Measurements from ENCODE around the gene IKZF2. TPM values are rescaled to one million over a fixed set of nuclear protein-coding genes. Genes with fewer than 3 reads are reported as not detected.

The IKZF2 gene
- polyA plus RNA-seq, 4 donors: 7.6 to 13.0 (median 8.4) TPM

DNA sequence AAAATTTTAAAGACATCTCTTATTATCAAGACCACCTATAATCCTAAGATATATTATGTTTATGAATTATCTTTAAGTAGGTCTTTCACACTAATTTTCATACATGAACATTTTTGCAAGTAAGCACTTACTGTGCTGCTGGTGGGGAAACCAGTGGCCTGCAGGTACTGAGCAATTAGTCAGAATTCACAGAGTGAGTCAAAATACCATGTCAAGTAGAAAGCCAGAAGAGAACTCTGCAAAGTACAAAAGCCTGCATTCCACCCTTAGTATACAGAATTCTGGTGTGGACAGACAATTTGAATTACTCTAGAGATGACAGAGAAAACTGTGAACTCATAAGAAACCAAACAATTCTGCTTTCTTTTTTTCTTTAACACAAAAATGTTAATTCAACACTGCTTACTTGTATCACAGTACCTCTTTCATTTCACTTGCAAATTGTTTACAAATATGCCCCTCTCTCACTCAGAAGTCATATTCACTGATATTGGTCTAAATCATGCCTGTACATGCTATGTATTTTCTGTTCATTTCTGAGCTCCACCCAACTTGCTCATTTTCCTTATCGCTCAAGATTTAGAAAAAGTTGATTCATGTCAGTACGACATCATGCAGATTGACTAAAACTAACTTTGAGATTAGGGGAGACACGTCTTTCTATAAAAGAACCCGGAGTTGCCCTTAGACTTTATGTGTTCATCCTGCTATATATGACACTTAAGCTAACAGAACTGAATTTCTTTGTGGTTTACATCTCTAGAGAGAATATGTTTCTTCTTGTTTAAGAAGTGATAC lies 182.9 kb downstream of the IKZF2 start:
- no peak for DNase-seq (ENCODE audit: low read depth in 4 of 4, low spot score in 3 of 4)

DNA sequence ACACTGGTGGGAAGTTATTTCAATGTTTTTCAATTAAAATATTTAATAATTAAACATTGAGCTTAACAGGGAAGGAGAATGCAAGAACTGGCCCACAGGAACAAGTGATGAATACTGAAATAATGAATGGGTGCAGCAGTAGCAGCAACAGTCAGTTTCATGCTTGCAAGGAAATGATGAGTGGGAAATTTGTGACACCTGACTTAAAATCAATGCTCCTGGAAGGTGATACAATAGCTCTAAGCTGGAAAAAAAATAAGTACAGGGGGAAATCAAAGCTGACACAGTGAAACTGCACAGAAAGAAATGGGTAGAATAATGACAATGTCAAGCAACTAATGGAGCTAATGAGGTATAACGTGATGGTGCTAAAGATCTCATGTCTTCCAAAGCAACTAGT lies 184.5 kb downstream of the IKZF2 start:
- DNase-seq (ENCODE audit: low read depth in 4 of 4, low spot score in 3 of 4): no peak

DNA sequence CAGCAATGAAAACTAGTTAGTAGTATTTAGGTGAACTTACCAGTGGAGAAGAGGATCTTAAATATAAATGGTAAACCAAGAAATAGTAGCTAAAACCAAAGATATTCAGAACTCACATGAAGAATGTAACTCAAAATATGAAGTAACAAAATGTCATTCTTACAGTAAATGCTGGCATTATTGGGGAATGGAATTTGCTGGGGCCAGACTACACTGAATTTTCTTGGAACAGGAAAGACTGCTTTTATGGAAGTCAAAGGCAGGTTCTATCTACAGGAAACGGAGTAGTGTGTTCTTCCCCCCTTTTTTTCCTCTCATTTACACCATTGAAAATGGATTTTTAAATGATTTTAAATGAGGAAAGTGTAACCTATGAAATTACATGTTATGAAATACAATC lies 188.7 kb downstream of the IKZF2 start:
- DNase-seq (ENCODE audit: low read depth in 4 of 4, low spot score in 3 of 4): no peak

DNA sequence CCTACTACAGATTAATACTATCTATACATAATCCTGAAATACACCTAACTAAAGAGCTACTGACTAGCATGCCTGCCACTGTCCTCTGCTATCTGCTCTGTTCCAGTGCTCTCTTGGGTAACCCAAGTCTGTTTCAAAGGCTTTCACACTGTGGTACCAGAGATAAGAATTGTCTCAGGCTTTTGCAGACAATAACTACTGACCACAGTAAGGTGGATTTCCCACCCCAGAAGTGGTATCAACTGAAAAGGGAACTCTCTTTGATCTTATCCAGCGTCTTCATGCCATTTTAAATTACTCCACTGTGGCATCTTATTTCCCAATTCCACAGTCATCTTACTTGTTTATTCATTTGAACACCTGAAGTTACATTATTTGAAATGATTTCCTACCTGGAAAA lies 190.2 kb downstream of the IKZF2 start:
- no peak for DNase-seq (ENCODE audit: low read depth in 4 of 4, low spot score in 3 of 4)

DNA sequence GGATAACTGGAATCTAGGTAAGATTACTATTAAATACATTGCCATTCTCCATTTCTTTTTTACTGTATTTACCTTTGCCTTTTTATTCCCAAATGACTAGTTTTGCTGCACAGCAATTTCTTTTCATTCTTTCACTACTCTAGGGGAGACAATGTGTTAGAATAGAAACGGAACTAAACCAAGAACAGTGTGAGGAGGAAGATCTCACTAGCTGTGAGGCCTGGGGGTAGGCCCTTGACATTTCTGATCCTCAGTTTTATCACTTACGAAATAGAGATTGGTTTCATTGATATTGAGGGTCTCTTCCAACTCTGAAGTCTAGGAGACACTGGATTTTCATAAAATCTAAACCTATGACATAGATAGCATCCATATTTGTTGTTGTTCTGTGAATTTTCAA lies 191.1 kb downstream of the IKZF2 start:
- no peak for DNase-seq (ENCODE audit: low read depth in 4 of 4, low spot score in 3 of 4)

DNA sequence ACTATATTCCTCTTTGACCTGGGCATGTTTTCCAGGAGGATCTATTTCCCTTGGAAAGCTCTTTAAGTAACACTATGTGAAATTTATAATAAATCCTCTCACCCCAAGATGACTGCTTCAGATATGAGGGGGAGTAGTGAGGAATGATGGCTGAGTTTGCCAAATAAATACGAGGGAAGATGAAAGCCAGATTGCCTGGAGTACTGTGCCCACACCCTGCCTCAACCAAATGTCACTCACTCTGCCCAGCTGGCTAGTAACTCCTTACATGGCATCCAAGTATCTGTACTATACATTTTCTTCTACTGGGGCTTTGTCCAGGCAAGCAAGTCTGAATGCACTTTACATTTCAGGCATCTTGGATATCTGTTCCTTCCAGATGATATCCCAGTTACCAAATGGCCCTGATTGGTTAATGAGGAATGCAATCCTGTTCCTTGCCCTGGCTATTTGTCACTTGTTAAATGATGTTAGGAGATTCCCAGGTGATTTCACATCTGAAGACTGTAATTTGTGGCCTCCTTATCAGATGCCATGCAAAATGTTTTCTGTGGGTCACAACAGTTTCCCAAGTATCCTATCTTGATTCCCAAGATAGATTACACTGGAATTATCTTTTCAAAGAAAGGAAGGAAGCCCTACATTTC lies 191.8 kb downstream of the IKZF2 start:
- no peak for DNase-seq (ENCODE audit: low read depth in 4 of 4, low spot score in 3 of 4)

DNA sequence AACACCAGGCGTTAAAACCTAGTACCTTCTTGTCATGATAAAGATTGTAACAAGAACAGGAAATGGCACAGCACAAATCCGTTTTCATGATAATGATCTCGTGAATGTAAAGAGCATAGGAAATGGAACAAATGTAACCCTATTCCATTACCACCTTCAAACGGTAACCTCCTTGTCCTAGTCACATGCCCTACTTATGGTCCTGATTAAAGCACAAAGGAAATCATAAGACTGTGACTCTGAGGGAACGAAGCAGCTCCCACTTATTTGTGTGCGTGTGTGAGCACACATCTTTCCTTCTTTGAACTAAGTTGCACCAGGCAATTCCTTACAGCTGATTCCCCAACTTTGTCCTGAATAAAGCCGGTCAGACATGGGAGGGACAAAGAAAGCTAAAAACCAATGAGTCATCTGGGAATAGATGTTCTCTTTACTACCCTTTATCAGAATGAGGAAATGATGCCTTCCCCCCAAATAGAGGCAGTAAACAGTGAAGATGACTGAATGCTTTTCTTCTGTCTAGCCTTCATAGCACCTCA lies 192.6 kb downstream of the IKZF2 start:
- no peak for DNase-seq (ENCODE audit: low read depth in 4 of 4, low spot score in 3 of 4)

DNA sequence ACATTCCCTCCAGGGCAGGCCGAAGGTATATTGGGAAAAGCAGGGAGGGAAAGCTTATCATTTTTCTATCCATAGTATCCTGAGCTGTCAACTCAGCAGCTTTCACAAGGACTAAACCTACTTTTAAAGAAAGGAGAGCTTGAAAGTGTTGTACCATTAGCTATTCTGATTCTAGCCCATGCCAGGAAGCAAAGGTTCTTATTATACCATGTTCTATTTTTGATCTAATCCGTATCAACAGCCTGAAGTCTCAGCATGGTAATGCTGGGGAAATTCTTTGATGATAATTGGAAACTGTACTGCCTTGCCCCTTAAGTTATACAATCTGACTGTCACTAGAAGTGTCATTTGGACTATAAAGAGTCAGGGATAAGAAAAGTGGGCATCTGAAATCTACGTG lies 193.3 kb downstream of the IKZF2 start:
- DNase-seq (ENCODE audit: low read depth in 4 of 4, low spot score in 3 of 4): no peak

DNA sequence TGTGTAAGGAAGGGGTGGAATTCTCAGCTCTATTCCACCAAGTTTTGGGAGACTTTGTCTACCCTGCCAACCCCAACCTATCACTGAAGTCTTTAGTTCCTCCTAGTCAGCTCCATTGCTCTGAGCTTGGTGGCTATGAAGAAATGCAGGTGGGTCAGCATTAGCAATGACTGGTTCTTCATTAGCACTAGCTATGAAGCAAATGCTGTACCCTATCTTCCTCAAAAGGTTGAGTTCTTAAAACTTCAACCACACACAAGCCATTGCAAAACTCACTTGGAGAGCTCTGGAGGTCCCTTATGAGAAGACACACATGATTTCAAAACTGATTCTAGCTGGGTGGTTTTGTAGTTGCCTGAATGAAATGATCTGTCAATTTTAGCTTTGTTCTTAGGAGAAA lies 193.8 kb downstream of the IKZF2 start:
- no peak for DNase-seq (ENCODE audit: low read depth in 4 of 4, low spot score in 3 of 4)

DNA sequence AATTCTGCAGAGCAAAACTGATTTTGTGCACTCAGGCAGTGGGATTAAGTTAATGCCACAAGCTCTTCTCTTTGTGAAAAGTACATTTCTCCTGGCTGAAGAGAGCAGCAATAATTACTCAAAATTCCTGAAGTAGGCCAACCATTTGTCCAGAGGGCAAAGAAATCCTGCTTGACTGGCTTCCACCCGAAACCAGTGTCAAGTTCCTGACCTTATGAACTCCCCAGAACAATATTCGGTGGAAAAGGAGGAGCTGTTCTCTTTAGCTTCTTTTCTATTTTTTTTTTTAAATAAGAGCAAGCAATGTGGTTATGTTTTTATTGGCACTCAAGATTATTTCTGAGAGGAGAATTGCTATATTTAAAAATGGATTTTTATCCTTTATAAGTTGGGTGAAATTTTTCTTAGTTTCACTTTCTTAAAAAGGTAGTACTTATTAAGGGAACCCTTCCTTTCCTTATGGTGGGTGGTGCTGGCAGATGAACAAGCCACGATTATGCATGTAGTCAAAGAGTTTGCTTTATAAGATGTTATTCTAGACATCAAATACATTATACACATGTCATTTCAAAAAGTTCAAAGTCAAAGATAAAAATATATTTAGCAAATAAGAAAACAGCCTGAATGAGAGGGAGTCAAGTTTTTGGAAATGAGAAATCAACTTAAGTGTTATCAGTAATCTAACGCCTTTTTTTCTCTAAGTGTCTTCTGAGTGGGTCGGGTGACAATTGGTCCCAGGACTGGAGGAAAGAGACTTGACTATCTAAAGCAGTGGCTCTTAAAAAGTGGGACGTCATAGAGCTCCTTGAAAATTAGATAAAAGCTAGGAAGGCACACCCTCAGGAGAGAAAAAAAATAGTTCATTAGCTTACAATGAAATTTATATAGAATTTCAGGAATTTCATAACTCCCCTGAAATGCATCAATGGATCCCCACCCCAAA lies 194.5 kb downstream of the IKZF2 start:
- DNase-seq (ENCODE audit: low read depth in 4 of 4, low spot score in 3 of 4): no peak

DNA sequence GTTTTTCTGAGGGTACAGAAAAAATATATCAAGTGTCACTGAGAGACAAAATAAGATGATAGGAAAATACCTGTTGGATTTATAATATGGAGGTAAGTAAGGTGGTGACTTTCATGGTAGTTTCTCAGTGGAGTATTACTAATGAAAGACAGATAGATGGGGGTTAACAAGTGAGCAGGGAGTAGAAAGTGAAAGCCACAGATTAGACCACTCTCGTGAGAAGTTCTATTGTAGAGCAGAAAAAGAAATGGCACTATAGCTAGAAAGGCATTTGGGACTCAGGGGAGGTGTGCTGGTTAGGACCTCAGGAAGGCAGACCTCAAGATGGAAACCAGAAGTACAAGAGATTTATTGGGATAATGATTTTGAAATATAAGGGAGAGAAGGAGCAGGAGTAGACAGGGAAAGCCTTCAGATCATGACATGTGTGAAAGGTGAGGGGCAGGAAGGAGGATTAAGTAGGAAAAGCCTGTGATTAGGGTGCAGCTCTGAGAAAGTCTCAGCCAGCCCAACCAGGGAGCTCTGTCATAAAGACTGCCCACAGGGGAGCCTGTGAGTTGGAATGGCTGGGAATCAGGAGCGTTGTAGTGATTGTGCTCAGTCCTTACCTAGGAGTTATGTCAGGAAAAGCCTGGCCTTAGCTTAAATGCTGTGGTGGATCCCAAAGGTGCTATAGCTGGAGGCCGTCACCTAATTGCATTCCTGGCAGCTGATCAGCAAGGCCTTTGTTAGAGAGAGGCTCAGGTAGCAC lies 198.1 kb downstream of the IKZF2 start:
- DNase-seq (ENCODE audit: low read depth in 4 of 4, low spot score in 3 of 4): no peak

DNA sequence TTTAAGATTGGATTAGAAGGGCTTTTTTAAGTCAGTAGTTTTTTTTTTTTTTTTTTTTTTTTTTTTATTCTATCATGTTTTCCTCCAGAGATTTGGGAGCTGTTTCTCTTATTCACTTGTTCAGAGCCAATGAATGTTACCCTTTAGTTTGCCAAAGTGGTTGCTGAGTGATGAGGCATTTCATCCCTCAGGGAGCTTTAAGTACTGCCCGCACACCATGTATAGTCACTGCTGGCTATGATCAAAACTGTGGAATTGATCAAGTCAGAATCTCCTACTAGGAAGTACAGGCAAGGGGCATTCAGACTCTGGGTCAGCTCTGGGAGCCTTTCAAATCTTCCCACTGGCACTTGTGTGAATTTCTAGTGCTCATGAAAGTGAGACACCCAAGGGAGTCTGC lies 201.6 kb downstream of the IKZF2 start:
- no peak for DNase-seq (ENCODE audit: low read depth in 4 of 4, low spot score in 3 of 4)

Other genes starting within 250 kb of the IKZF2 start
- gene SPAG16, start 132.9 kb upstream of the IKZF2 start, polyA plus RNA-seq (ENCODE audit: insufficient read length in 4 of 4): 10 to 100 TPM; 62.9 to 72.8 (median 70.0) TPM

Data from right renal pelvis (tissue), 4 donors.